ENCODE measurements around the gene SLC25A21.
"Not testable (repeated sequence)": the region's sequence is repeated elsewhere in the genome, so short reads cannot be mapped to it uniquely, and the experiment has no call there.

The SLC25A21 gene

GRCh38 chr14:37083599-37083998 lies 88.8 kb downstream of the SLC25A21 start:
- DNase-seq: no peak

GRCh38 chr14:37082449-37082848 lies 90.0 kb downstream of the SLC25A21 start:
- DNase-seq: no peak

GRCh38 chr14:37081856-37082255 lies 90.5 kb downstream of the SLC25A21 start:
- DNase-seq: no peak

GRCh38 chr14:37081218-37081617 lies 91.2 kb downstream of the SLC25A21 start:
- no peak for DNase-seq

GRCh38 chr14:37078131-37078530 lies 94.3 kb downstream of the SLC25A21 start:
- no peak for DNase-seq

- not testable (repeated sequence) for DNase-seq
Measured at GRCh38 chr14:37074320-37074719, 98.1 kb downstream of the SLC25A21 start.

GRCh38 chr14:37063467-37064240 lies 108.8 kb downstream of the SLC25A21 start:
- DNase-seq: no peak

GRCh38 chr14:37062191-37062803 lies 110.1 kb downstream of the SLC25A21 start:
- no peak for DNase-seq

- no peak for DNase-seq
Measured at GRCh38 chr14:37061697-37062096, 110.7 kb downstream of the SLC25A21 start.

GRCh38 chr14:37060496-37061260 lies 111.7 kb downstream of the SLC25A21 start:
- no peak for DNase-seq

GRCh38 chr14:37057776-37058175 lies 114.6 kb downstream of the SLC25A21 start:
- DNase-seq: no peak

GRCh38 chr14:37056473-37056872 lies 115.9 kb downstream of the SLC25A21 start:
- DNase-seq: no peak

GRCh38 chr14:37054869-37055268 lies 117.5 kb downstream of the SLC25A21 start:
- DNase-seq: no peak

GRCh38 chr14:37054144-37054543 lies 118.3 kb downstream of the SLC25A21 start:
- no peak for DNase-seq

- DNase-seq: no peak
Measured at GRCh38 chr14:37051680-37052079, 120.7 kb downstream of the SLC25A21 start.

GRCh38 chr14:37051153-37051552 lies 121.3 kb downstream of the SLC25A21 start:
- no peak for DNase-seq

GRCh38 chr14:37048666-37049071 lies 123.7 kb downstream of the SLC25A21 start:
- no peak for DNase-seq

- no peak for DNase-seq
Measured at GRCh38 chr14:37047996-37048395, 124.4 kb downstream of the SLC25A21 start.

GRCh38 chr14:37047226-37047625 lies 125.2 kb downstream of the SLC25A21 start:
- DNase-seq: no peak

- DNase-seq: no peak
Measured at GRCh38 chr14:37046815-37047214, 125.6 kb downstream of the SLC25A21 start.

GRCh38 chr14:37045340-37046061 lies 126.9 kb downstream of the SLC25A21 start:
- DNase-seq: no peak

- no peak for DNase-seq
Measured at GRCh38 chr14:37037636-37038387, 134.6 kb downstream of the SLC25A21 start.

All from T-helper 2 cell (primary cell).